NT2/D1 (cell line): Measurements from ENCODE around the gene URB2.

ENCODE experiments used
- DNase-seq: peaks from one replicate; pipeline ENCODE4 v3.0.0-alpha.2; 2011; ENCODE audit warnings: low read depth, low spot score
- H3K27me3 ChIP-seq: 2 replicates; pipeline ENCODE4 v1.6.0; 2011; ENCODE audit warnings: mild to moderate bottlenecking; ENCODE audit not compliant: insufficient read length, insufficient read depth
- H3K36me3 ChIP-seq: 2 replicates; pipeline ENCODE4 v1.6.1; 2011; ENCODE audit warnings: mild to moderate bottlenecking, low read length, mixed read lengths; ENCODE audit not compliant: insufficient read depth, insufficient read length
- H3K4me1 ChIP-seq: 2 replicates; pipeline ENCODE4 v1.5.1; 2011; ENCODE audit not compliant: insufficient read depth, insufficient read length
- H3K4me3 ChIP-seq: 2 replicates; pipeline ENCODE4 v1.5.1; 2011; ENCODE audit warnings: low read depth; ENCODE audit not compliant: insufficient read length
- H3K9ac ChIP-seq: 2 replicates; pipeline ENCODE4 v1.6.0; 2011; ENCODE audit warnings: low read depth; ENCODE audit not compliant: insufficient read length
- H3K9me3 ChIP-seq: 2 replicates; pipeline ENCODE4 v1.5.1; 2011; ENCODE audit warnings: mild to moderate bottlenecking, low read length; ENCODE audit not compliant: insufficient read depth
- SUZ12 ChIP-seq: IDR thresholded peaks from 2 replicates; pipeline ENCODE4 v1.6.1; 2011; ENCODE audit not compliant: insufficient read length, insufficient read depth; ENCODE audit errors: extremely low read depth
- YY1 ChIP-seq: IDR thresholded peaks from 2 replicates; pipeline ENCODE4 v1.6.1; 2011; ENCODE audit not compliant: insufficient read length, insufficient read depth
- ZNF274 ChIP-seq: IDR thresholded peaks from 2 replicates; pipeline ENCODE4 v1.6.1; 2011; ENCODE audit warnings: mild to moderate bottlenecking, low read depth, low read length

URB2 gene

DNA sequence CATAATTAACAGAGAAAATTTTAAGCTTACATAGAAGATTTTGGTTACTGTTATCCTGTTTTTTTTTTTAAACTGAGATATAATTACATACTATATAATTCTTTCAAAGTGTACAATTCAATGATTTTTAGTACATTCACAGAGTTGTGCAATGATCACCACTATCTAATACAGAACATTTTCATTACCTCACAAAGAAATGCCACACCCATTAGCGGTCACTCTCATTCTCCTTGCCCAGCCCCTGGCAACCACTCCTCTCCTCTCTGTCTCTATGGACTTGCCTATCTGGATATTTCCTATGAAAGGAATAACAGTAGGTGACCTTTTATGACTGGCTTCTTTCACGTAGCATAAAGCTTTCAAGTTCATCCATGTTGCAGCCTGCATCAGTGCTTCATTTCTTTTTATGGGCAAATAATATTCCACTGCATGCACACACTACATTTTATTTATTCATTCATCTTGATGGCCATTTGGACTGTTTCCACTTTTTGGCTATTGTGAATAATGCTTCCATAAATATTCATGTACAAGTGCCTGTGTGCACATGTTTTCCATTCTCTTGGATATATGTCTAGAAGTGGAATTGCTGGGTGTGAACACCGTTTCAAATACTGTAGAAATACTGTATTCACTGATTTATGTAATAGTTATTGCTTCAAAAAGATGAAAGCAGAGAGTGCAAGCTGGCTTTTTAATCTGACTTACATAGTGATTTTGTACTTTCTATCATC, 26.7 kb upstream of the URB2 start:
- DNase-seq = no peak
- no peak overlapping the region for H3K4me3 ChIP-seq
- no peaks in the 10 kb centered on the region for H3K27me3 ChIP-seq
- TF ChIP-seq YY1 (no peak), SUZ12 (no peak), ZNF274 (no peak)
- peaks cover 64% of the 10 kb centered on the region for H3K36me3 ChIP-seq
- H3K9me3 ChIP-seq = no peaks in the 10 kb centered on the region
- H3K9ac ChIP-seq = no peak overlapping the region
- no peaks in the 10 kb centered on the region for H3K4me1 ChIP-seq

DNA sequence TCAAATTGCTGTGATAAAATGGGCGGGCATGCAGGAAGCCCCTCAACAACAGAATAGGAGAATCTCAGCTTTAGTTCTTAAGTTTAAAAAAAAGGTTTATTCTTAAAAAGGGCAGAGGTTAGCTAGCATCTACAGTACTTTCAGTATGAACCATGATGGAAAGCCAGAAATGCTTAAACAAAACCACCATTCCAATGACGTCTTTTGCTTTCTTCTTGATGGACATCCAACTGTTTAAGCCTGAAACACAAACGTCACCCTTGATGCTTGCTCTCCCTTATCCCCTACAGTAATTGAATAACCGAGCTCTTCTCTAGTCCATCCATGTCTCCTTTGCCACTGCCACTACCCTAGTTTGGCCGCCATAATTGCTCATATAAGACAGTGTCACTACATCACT, 25.8 kb upstream of the URB2 start:
- no peak for DNase-seq
- no peaks in the 10 kb centered on the region for H3K27me3 ChIP-seq
- H3K4me3 ChIP-seq = no peak overlapping the region
- TF ChIP-seq SUZ12 (no peak), YY1 (no peak), ZNF274 (no peak)
- no peak overlapping the region for H3K9ac ChIP-seq
- H3K9me3 ChIP-seq = no peaks in the 10 kb centered on the region
- no peaks in the 10 kb centered on the region for H3K4me1 ChIP-seq
- peaks cover 61% of the 10 kb centered on the region for H3K36me3 ChIP-seq

DNA sequence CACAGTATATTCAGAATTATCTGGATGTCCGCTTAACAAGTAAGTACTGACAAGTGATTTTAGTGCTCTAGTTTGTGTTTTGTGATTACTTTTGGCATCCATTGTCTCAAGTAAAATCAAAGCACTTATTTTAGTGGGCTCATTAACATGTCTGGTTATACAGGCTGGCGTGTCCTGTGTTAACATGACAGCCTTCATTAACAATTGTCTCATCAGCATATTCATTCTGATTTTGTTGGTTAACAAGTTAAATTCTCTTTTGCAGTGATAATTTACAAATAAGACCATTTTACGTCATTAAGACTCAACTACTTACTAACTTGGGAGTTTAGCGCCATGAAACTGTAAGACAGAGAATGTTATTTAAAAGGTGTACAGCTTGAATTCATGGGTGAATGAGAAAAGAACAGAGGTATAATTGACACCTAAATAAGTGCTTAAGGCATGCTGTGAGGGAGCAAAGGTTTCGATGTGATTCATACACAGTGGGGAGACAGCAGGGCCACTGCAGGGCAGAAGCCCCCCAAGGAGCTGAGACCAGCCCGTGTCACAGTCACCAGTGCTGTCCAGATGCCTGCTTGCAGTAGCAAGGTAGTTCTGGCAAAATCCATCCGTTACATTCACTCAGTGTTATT, 22.6 kb upstream of the URB2 start:
- H3K27me3 ChIP-seq = no peaks in the 10 kb centered on the region
- H3K36me3 ChIP-seq = peaks cover 85% of the 10 kb centered on the region
- no peaks in the 10 kb centered on the region for H3K4me1 ChIP-seq
- H3K4me3 ChIP-seq = no peak overlapping the region
- H3K9ac ChIP-seq = no peak overlapping the region
- TF ChIP-seq ZNF274 (no peak), SUZ12 (no peak), YY1 (no peak)
- no peak for DNase-seq
- no peaks in the 10 kb centered on the region for H3K9me3 ChIP-seq

GRCh38 chr1:229607370-229607769, 18.7 kb upstream of the URB2 start:
- TF ChIP-seq ZNF274 = no peak
- no peak for TF ChIP-seq YY1
- TF ChIP-seq SUZ12 = no peak
- no peaks in the 10 kb centered on the region for H3K27me3 ChIP-seq
- no peaks in the 10 kb centered on the region for H3K9me3 ChIP-seq
- peaks cover 91% of the 10 kb centered on the region for H3K36me3 ChIP-seq
- DNase-seq = no peak
- no peak overlapping the region for H3K4me3 ChIP-seq
- no peaks in the 10 kb centered on the region for H3K4me1 ChIP-seq
- H3K9ac ChIP-seq = no peak overlapping the region

- H3K36me3 ChIP-seq = peaks cover 96% of the 10 kb centered on the region
- no peak for DNase-seq
- TF ChIP-seq YY1 (no peak), ZNF274 (no peak), SUZ12 (no peak)
Observed at GRCh38 chr1:229608590-229608989, 17.5 kb upstream of the URB2 start.

DNA sequence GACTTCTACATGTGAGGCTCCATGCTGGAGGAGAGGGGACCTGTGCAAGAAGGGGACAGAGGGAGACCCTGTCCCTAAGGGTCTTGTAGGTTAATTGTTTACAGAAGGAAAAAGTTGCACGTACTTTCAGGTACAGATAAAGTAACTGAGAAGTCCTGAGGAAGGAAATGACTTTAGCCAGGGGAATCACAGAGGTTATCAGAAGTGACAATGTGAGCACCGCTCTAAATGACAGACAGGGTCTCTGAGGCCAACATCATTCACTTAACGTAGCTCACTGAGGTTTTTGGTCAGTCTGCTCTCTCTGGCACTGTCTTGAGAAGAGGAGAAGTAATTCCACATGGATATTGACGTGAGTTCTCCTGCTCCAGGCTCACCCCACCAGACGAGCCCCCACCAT, 12.1 kb upstream of the URB2 start:
- Histone ChIP-seq H3K9me3 (no peaks in the 10 kb centered on the region), H3K4me3 (no peak overlapping the region), H3K4me1 (no peaks in the 10 kb centered on the region), H3K9ac (no peak overlapping the region), H3K36me3 (peaks cover 57% of the 10 kb centered on the region), H3K27me3 (no peaks in the 10 kb centered on the region)
- TF ChIP-seq ZNF274 (no peak), YY1 (no peak)
- DNase-seq = no peak

More at GRCh38 chr1:229608590-229608989, 17.5 kb upstream of the URB2 start:
- Histone ChIP-seq H3K27me3 (no peaks in the 10 kb centered on the region), H3K9me3 (no peaks in the 10 kb centered on the region), H3K4me3 (no peak overlapping the region), H3K9ac (no peak overlapping the region), H3K4me1 (no peaks in the 10 kb centered on the region)

DNA sequence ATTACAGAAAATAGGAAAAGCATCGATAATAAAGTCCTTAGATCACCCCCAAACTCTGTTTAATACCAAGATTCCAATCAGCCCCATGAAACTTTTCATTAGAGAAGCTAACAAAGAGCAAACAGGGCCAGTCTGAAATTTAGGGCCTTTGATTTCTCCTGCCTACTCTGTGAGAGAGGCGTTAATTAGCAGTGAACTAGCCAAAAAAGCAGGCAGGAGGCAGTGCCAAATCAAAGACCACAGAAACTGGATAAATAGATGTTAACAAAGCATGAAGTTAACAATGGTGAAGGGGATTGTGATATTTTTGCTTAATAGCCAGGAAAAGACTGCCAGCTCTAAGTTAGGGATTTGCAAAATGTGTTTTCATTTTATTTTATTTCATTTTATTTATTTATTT, 11.3 kb upstream of the URB2 start:
- Histone ChIP-seq H3K9me3 (no peaks in the 10 kb centered on the region), H3K27me3 (no peaks in the 10 kb centered on the region), H3K36me3 (peaks cover 49% of the 10 kb centered on the region), H3K4me1 (no peaks in the 10 kb centered on the region), H3K4me3 (no peak overlapping the region), H3K9ac (no peak overlapping the region)
- TF ChIP-seq SUZ12 = no peak
- no peak for DNase-seq
